ENCODE measurements around the gene NKD2.

The NKD2 gene

GRCh38 chr5:1063661-1064382 is 55.2 kb downstream of the NKD2 start:
- no peak for DNase-seq (ENCODE audit: low read depth)
- TF ChIP-seq, protein P1, sequence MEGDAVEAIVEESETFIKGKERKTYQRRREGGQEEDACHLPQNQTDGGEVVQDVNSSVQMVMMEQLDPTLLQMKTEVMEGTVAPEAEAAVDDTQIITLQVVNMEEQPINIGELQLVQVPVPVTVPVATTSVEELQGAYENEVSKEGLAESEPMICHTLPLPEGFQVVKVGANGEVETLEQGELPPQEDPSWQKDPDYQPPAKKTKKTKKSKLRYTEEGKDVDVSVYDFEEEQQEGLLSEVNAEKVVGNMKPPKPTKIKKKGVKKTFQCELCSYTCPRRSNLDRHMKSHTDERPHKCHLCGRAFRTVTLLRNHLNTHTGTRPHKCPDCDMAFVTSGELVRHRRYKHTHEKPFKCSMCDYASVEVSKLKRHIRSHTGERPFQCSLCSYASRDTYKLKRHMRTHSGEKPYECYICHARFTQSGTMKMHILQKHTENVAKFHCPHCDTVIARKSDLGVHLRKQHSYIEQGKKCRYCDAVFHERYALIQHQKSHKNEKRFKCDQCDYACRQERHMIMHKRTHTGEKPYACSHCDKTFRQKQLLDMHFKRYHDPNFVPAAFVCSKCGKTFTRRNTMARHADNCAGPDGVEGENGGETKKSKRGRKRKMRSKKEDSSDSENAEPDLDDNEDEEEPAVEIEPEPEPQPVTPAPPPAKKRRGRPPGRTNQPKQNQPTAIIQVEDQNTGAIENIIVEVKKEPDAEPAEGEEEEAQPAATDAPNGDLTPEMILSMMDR (conservative IDR thresholded peaks at IDR 0.05; ENCODE audit: control insufficient read depth, insufficient read depth, low read depth, low read length), result no peak
- no peak overlapping the region for H3K4me3 ChIP-seq (ENCODE audit: control insufficient read depth, low read depth, low read length)

DNA sequence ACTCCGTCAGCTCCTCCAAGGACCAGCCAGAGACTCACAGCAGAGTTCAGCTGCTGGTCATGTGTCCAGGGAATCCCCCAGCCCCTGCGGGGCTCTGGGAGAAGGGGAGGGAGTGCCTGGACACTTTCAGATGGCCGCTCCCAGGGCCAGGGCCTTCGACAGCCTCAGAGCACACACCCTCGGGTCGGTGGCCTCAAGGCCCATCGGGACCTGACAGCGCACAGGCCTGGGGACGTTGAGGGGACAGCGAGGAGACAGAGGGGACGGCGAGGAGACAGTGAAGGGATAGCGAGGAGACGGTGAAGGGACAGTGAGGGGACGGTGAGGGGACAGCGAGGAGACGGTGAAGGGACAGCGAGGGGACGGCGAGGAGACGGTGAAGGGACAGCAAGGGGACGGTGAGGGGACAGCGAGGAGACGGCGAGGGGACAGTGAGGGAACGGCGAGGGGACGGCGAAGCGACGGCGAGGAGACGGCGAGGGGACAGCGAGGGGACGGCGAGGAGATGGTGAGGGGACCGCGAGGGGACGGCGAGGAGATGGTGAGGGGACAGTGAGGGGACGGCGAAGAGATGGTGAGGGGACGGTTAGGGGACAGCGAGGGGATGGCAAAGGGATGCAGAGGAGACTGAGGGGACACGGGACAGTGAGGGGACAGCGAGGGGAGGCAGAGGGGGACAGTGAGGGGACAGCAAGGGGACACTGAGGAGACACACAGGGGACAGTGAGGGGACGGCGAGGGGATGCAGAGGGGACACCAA is 56.0 kb downstream of the NKD2 start:
- H3K4me3 ChIP-seq (ENCODE audit: control insufficient read depth, low read depth, low read length), result no peak overlapping the region
- TF ChIP-seq, protein P1 (conservative IDR thresholded peaks at IDR 0.05; ENCODE audit: control insufficient read depth, insufficient read depth, low read depth, low read length), result no peak
- DNase-seq (ENCODE audit: low read depth), result no peak

DNA sequence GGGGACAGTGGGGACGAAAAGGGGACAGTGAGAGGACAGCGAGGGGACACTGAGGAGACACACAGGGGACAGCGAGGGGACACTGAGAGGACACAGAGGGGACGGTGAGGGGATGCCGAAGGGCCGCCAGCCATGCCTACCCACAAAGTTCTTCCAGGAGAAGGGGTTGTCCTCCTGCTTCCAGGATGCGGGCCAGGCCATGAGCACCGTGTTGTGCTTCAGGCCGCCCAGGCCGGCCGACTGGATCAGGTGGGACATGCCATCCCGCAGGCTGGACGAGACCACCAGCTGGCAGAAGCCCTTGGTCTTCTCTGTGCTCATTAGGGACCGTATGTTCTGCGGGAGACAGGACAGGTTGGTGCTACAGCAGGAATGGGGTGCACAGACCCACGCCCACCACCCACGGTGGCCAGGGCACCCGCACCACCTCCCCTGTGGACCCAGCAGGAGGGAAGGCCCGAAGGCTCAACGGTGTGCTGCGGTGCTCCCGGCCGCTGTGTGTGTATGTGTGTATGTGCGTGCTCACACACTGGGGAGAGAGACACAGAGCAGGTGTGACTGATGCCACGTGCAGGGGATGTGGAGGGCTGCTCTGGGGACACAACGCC is 56.6 kb downstream of the NKD2 start:
- H3K4me3 ChIP-seq (ENCODE audit: control insufficient read depth, low read depth, low read length), result no peak overlapping the region
- TF ChIP-seq, protein P1 (conservative IDR thresholded peaks at IDR 0.05; ENCODE audit: control insufficient read depth, insufficient read depth, low read depth, low read length), result no peak
- no peak for DNase-seq (ENCODE audit: low read depth)

DNA sequence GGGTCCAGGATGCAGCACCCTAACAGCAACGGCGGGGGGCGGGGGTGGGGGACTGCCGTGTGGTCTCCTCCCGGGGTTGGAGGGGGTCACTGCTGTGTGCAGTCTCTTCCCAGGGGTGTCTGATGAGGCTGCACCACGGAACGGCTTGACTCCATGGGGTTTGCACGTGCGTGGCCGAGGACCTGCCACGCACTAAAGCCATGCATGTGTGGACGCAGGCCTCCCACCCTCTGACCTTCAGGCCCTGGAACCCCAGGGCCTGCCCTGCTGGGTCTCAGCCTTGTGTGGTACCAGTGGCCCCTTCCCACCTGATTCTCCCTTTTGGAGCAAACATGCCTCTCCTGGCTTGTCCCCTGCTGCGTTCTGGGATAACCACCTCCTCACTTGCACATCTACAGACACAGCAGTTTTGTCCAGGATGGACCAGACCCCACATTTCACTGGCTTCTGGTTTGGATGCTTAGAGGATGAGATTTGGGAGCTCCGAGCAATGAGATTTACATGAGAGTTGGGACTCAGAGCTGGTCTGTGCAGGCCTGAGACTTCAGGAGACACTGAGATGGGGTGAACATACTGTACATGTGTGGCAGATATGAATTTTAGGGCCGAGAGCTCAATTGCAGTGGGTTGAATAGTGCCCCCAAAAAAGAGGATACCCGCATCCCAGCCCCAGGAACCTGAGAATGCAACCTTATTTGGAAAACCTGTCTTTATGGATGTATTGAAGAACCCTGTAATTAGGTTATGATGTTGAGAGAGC is 57.5 kb downstream of the NKD2 start:
- H3K4me3 ChIP-seq (ENCODE audit: control insufficient read depth, low read depth, low read length), result no peak overlapping the region
- no peak for DNase-seq (ENCODE audit: low read depth)
- TF ChIP-seq, protein P1 (conservative IDR thresholded peaks at IDR 0.05; ENCODE audit: control insufficient read depth, insufficient read depth, low read depth, low read length), result no peak

- DNase-seq (ENCODE audit: low read depth), result no peak
- TF ChIP-seq, protein P1 (conservative IDR thresholded peaks at IDR 0.05; ENCODE audit: control insufficient read depth, insufficient read depth, low read depth, low read length), result no peak
- no peak overlapping the region for H3K4me3 ChIP-seq (ENCODE audit: control insufficient read depth, low read depth, low read length)
Measured at GRCh38 chr5:1066676-1067075, 58.1 kb downstream of the NKD2 start.
